ENCODE measurements around the gene CCSER1. TPM values are rescaled to one million over a fixed set of nuclear protein-coding genes. Genes with fewer than 3 reads are reported as not detected.

CCSER1 gene
- total RNA-seq, 2 donors from 2014 or later, result 11.8 to 12.5 TPM

GRCh38 chr4:90840828-90841227 lies 713.6 kb downstream of the CCSER1 start:
- no peak for TF ChIP-seq CTCF (IDR thresholded peaks at IDR 0.05)
- Histone ChIP-seq H3K36me3 (no peaks in the 10 kb centered on the region), H3K27me3 (no peaks in the 10 kb centered on the region), H3K4me3 (no peak overlapping the region), H3K4me1 (no peaks in the 10 kb centered on the region), H3K27ac (no peak overlapping the region), H3K9me3 (no peaks in the 10 kb centered on the region)
- DNase-seq (ENCODE audit: low spot score), result no peak

- Histone ChIP-seq H3K27ac (no peak overlapping the region), H3K4me3 (no peak overlapping the region), H3K36me3 (no peaks in the 10 kb centered on the region), H3K27me3 (no peaks in the 10 kb centered on the region), H3K4me1 (no peaks in the 10 kb centered on the region), H3K9me3 (no peaks in the 10 kb centered on the region)
- no peak for TF ChIP-seq CTCF (IDR thresholded peaks at IDR 0.05)
- DNase-seq (ENCODE audit: low spot score), result no peak
These were observed 714.5 kb downstream of the CCSER1 start for GRCh38 chr4:90841676-90842075.

- DNase-seq (ENCODE audit: low spot score), result no peak
- Histone ChIP-seq H3K4me3 (no peak overlapping the region), H3K9me3 (no peaks in the 10 kb centered on the region), H3K27ac (no peak overlapping the region), H3K4me1 (no peaks in the 10 kb centered on the region), H3K27me3 (no peaks in the 10 kb centered on the region), H3K36me3 (no peaks in the 10 kb centered on the region)
- TF ChIP-seq CTCF (IDR thresholded peaks at IDR 0.05), result no peak
These were observed 715.8 kb downstream of the CCSER1 start for GRCh38 chr4:90842960-90843359.

GRCh38 chr4:90844241-90844640 lies 717.0 kb downstream of the CCSER1 start:
- Histone ChIP-seq H3K9me3 (no peaks in the 10 kb centered on the region), H3K27ac (no peak overlapping the region), H3K27me3 (no peaks in the 10 kb centered on the region), H3K4me1 (no peaks in the 10 kb centered on the region), H3K36me3 (no peaks in the 10 kb centered on the region), H3K4me3 (no peak overlapping the region)
- no peak for TF ChIP-seq CTCF (IDR thresholded peaks at IDR 0.05)
- no peak for DNase-seq (ENCODE audit: low spot score)

- Histone ChIP-seq H3K9me3 (no peaks in the 10 kb centered on the region), H3K27me3 (no peaks in the 10 kb centered on the region), H3K4me3 (no peak overlapping the region), H3K4me1 (no peaks in the 10 kb centered on the region), H3K36me3 (no peaks in the 10 kb centered on the region), H3K27ac (no peak overlapping the region)
- no peak for DNase-seq (ENCODE audit: low spot score)
- no peak for TF ChIP-seq CTCF (IDR thresholded peaks at IDR 0.05)
These were observed 718.6 kb downstream of the CCSER1 start for GRCh38 chr4:90845777-90846176.

GRCh38 chr4:90852237-90852636 lies 725.0 kb downstream of the CCSER1 start:
- no peak for TF ChIP-seq CTCF (IDR thresholded peaks at IDR 0.05)
- Histone ChIP-seq H3K4me3 (no peak overlapping the region), H3K4me1 (no peaks in the 10 kb centered on the region), H3K9me3 (no peaks in the 10 kb centered on the region), H3K27me3 (no peaks in the 10 kb centered on the region), H3K36me3 (no peaks in the 10 kb centered on the region), H3K27ac (no peak overlapping the region)
- no peak for DNase-seq (ENCODE audit: low spot score)
